Hypothalamus (tissue), 51 donors: Measurements from ENCODE around the gene RALB.

Source experiments
- DNase-seq, 51 donors: peaks; one replicate each; lab custom pipeline; 2025; lab: John Stamatoyannopoulos, UW

Gene RALB

DNA sequence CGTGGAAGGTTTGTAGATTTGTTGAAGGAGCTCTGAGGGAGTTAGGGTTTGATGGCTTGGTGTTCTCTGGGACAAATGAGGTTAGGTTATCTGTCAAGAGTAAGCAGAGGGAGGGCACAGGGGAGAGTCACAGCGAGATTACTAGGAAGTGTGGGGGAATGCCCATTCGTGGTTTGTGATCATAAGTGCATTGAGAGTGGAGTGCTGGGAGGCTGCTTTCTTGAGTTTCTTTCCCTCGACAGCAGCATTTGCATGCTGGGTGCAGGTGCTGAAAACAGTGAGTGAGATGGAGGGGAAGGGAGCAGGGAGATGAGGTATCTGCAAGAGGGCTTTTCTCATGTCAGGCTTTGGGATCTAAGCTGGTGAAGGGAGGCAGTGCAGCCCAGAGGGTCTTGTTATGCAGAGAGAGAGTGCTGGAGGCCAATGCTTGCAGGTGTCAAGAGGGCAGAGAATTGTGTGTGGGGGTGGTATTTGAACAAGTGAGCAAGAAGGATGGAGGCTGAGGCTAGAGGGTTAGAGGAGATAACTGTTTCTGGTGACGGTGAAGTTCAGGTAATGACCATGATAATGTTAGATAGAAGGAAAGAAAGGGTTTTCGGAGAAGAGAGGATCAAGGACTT is 8.8 kb downstream of the RALB start:
- no peak for DNase-seq

DNA sequence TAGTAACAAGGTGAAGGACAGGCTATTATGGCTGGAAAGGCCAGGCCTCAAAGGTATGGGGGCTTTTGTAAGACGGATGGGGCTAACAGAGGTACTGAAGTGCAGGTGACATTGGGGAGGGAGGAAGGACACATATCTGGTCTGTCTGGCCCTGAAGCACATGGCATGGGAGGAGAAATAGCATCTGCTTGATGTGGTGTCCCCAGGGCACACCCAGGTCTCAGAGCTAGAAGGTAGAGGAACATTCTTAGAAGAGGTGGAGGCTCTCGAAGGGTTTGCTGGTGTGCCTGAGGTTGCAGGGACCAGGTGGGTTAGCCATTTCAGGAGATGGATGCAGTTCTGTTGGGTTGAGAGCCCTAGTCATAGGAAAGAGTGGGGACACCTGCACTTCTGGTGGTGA is 9.5 kb downstream of the RALB start:
- no peak for DNase-seq

DNA sequence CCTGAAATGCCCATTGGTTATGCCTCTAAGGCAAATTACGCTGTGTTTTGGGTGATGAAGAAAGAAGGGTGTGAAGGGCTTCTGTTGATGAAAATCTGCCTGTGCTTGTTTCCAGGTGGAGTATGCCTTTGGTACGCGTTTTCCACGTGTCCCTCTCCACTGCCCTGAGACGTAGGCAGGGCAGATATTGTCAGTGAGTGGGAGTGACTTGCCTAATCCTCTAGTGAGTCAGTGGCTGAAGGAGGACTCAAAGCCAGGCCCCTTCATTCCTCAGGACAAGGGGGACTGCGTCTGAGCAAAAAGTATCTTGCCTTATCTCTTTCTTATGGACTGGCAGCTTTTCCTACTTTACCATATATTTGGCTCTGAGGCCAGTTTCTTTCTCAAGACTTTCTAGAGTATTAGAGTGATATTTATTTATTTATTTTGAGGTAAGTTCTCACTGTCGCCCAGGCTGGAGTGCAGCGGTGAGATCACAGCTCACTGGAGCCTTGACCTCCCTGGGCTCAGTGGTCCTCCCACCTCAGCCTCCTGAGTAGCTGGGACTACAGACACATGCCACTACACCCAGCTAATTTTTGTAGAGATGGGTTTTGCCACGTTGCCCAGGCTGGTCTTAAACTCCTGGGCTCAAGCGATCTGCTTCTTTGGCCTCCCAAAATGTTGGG is 10.2 kb downstream of the RALB start:
- no peak for DNase-seq

DNA sequence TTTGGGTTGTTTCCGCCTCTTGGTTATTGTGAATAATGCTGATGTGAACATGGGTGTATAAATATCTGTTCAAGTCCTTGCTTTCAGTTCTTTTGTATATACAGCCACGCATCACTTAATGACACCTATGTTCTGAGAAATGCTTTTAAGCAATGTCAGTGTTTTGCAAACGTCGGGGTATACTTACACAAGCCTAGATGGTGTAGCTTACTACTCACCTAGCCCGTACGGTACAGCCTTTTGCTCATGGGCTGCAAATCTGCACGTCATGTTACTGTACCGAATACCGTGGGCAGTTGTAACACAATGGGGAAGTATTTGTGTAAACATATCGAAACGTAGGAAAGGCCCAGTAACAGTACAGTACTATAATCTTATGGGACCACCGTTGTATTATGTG is 12.4 kb downstream of the RALB start:
- no peak for DNase-seq

- no peak for DNase-seq
Measured at GRCh38 chr2:120267348-120267747, 14.7 kb downstream of the RALB start.

- DNase-seq = no peak
Measured at GRCh38 chr2:120269076-120269744, 16.6 kb downstream of the RALB start.

GRCh38 chr2:120269816-120270215 is 17.2 kb downstream of the RALB start:
- no peak for DNase-seq

GRCh38 chr2:120271711-120272379 is 19.2 kb downstream of the RALB start:
- no peak for DNase-seq

- no peak for DNase-seq
Measured at GRCh38 chr2:120272763-120273481, 20.3 kb downstream of the RALB start.

DNA sequence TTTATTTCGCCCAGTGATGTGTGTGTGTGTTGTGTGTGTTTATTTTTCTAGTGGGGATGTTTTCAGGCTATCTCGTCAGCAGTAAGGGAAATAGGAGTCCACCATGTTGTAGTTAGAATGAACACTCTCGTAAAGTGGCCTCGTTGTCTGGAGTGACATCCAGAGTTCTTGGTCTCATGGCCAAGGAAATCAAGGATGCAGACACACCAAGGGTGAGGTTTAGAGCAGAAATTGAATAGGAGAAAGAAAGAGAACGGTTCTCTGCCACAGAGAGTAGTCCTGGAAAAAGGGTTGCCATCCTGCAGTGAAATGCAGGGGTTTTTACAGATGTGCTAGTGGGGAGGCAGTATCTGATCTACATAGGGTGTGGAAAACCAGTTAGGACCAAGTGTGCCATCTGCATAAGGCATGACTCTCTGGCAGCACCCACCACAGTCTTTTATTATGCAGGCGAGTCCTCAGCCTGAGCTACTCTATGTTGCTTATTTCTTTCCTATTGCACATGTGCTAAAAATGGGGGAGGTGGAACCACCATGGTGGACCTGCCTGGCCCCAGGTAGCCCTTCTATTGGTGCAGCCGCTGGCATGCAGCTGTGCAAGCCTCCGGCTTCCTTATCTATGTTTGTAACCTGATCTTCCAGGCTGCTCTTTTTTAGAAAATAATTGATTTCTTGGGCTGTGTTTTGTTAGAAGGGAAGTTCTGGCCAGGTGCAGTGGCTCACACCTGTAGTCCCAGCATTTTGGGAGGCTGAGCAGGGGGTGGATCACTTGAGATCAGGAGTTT is 23.2 kb downstream of the RALB start:
- no peak for DNase-seq

DNA sequence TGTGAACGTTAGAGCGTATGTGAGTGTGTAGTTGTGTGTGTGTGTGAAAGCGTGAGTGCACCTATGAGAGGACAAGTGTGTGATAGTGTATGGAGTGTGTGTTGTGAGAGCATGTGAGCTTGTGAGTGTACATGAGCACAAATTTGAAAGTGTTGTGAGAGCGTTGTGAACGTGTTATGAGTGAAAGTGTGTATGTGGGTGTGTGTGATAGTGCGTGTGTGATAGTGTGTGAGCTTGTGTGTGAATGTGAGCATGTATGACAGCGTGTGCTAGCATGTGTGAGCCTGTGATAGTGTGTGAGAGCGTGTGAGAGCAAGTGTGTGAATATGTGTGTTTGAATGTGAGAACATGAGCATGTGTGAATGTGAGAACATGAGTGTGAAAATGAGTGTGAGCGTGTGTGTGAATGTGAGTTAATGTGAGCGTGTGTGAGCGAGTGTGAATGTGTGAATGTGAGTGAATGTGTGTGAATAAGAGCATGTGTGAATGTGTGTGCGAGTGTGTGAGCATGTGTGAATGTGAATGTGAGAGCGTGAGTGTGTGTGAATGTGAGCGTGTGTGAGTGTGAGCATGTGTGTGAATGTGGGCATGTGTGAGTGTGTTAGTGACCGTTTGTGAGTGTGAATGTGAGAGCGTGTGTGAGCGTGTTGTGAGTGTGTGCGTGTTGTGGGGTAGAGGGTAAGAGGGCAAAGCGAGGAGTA is 25.0 kb downstream of the RALB start:
- DNase-seq = no peak

GRCh38 chr2:120278901-120279300 is 26.2 kb downstream of the RALB start:
- no peak for DNase-seq

- no peak for DNase-seq
Measured at GRCh38 chr2:120279708-120280107, 27.1 kb downstream of the RALB start.

GRCh38 chr2:120283649-120284048 is 31.0 kb downstream of the RALB start:
- no peak for DNase-seq

DNA sequence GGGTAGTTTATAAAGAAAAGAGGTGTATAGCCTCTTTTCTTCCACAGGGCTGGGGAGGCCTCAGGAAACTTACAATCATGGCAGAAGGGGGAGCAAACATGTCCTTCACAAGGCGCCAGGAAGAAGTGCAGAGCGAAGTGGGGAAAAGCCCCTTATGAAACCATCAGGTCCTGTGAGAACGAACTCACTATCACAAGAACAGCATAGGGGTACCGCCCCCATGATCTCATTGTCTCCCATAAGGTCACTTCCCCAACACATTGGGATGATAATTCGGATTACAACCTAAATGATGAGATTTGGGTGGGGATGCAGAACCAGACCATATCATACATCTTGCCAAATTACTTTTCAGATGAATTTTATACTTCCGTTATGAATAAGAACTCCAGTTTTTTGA is 32.4 kb downstream of the RALB start:
- DNase-seq = no peak

GRCh38 chr2:120287183-120288015 is 34.7 kb downstream of the RALB start:
- DNase-seq = no peak

DNA sequence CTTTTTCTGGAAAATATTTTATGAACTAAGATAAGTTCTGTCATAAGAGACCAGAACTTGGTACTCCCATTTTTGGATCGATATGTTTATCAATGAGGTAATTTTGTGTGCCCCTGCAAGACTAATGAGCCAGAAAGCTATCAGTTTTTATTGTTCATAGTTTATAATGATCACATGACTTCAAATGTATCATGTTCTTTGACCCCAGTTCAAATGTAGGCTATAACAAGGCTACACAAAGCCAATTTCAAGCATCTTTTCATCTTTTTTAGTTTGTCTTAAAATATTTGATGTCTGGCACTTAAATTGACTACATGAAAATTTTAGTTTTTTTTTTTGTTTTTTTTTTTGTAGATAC is 35.3 kb downstream of the RALB start:
- no peak for DNase-seq

- no peak for DNase-seq
Measured at GRCh38 chr2:120289221-120289906, 36.7 kb downstream of the RALB start.
